Vagina (tissue), 2 donors: ENCODE results near the gene PRDM16. TPM values are rescaled to one million over a fixed set of nuclear protein-coding genes. Genes with fewer than 3 reads are reported as not detected.

ENCODE experiments used
- DNase-seq, 2 donors: peaks; one replicate each; pipeline ENCODE4 v3.0.0-alpha.2; 2017; ENCODE audit errors: extremely low spot score in 2 of 2
- H3K27ac ChIP-seq: fragments of 200-600 bp; sonication (generic); one replicate; pipeline ENCODE4 v1.5.1; 2019
- H3K27me3 ChIP-seq: fragments of 200-600 bp; sonication (generic); one replicate; pipeline ENCODE4 v1.5.1; 2019
- H3K36me3 ChIP-seq, 2 donors: fragments of 200-600 bp; sonication (generic); one replicate each; pipeline ENCODE4 v1.5.1; 2017 to 2019
- H3K4me1 ChIP-seq: fragments of 200-600 bp; sonication (generic); one replicate; pipeline ENCODE4 v1.5.1; 2019
- H3K4me3 ChIP-seq, 2 donors: fragments of 200-600 bp; sonication (generic); 1 replicate in 1 of 2; 2 replicates in 1 of 2; pipeline ENCODE4 v1.5.1; 2016 to 2019
- H3K9me3 ChIP-seq: fragments of 200-600 bp; sonication (generic); one replicate; pipeline ENCODE4 v1.5.1; 2019
- CTCF ChIP-seq, 3 experiments: fragments of 450-650 bp in 2 of 3; fragments of 200-600 bp in 1 of 3; sonication (generic) in 1 of 3; IDR thresholded peaks; one replicate each; pipeline ENCODE4 v1.5.1; 2017 to 2019; ENCODE audit warnings: antibody characterized with exemption in 3 of 3, mild to moderate bottlenecking in 2 of 3, moderate library complexity in 2 of 3
- POLR2A ChIP-seq, 2 donors: fragments of 450-650 bp; IDR thresholded peaks; one replicate each; pipeline ENCODE4 v1.6.1; 2017; ENCODE audit warnings: antibody characterized with exemption in 2 of 2, mild to moderate bottlenecking in 2 of 2, moderate library complexity in 2 of 2
- POLR2AphosphoS5 ChIP-seq, 2 donors: sonication (generic); formaldehyde crosslinking; IDR thresholded peaks; one replicate each; pipeline ENCODE4 v1.9.0; 2017; ENCODE audit warnings: antibody characterized with exemption in 2 of 2, mild to moderate bottlenecking in 2 of 2, low read depth in 1 of 2; ENCODE audit not compliant: insufficient read depth in 1 of 2
- intact Hi-C: fragments of 100-400 bp; cut with DNase I; formaldehyde crosslinking; loops from one replicate; pipeline ENCODE4 v1.15.1; 2023
- total RNA-seq: library from RNA; depleted of rRNA; stranded (reverse); fragments of >200 nt; gene quantifications from one replicate; pipeline ENCODE4 v1.2.3, GENCODE V29; 2016

Gene PRDM16
- total RNA-seq, 1 donor from 2014 or later: 3.9 TPM

GRCh38 chr1:3026581-3027391 lies 42.2 kb upstream of the PRDM16 start:
- DNase-seq: no peak
- TF ChIP-seq CTCF (IDR thresholded peaks at IDR 0.05): no peak
- TF ChIP-seq POLR2A (IDR thresholded peaks at IDR 0.05): no peak
- no peak for TF ChIP-seq POLR2AphosphoS5 (IDR thresholded peaks at IDR 0.05; ENCODE audit: insufficient read depth in 1 of 2, low read depth in 1 of 2)
- Histone ChIP-seq H3K27ac (no peak overlapping the region), H3K27me3 (no peaks in the 10 kb centered on the region), H3K4me1 (no peaks in the 10 kb centered on the region), H3K4me3 (no peak overlapping the region), H3K36me3 (no peaks in the 10 kb centered on the region), H3K9me3 (no peaks in the 10 kb centered on the region)
- intact Hi-C loops: no loop called here

GRCh38 chr1:3027611-3028371 lies 41.2 kb upstream of the PRDM16 start:
- Histone ChIP-seq H3K9me3 (no peaks in the 10 kb centered on the region), H3K27me3 (no peaks in the 10 kb centered on the region), H3K27ac (no peak overlapping the region), H3K4me3 (no peak overlapping the region), H3K4me1 (no peaks in the 10 kb centered on the region), H3K36me3 (no peaks in the 10 kb centered on the region)
- no peak for DNase-seq
- no peak for TF ChIP-seq CTCF (IDR thresholded peaks at IDR 0.05)
- no peak for TF ChIP-seq POLR2A (IDR thresholded peaks at IDR 0.05)
- TF ChIP-seq POLR2AphosphoS5 (IDR thresholded peaks at IDR 0.05; ENCODE audit: insufficient read depth in 1 of 2, low read depth in 1 of 2): no peak
- intact Hi-C loops: no loop called here

- Histone ChIP-seq H3K27ac (no peak overlapping the region), H3K4me1 (no peaks in the 10 kb centered on the region), H3K9me3 (no peaks in the 10 kb centered on the region), H3K4me3 (no peak overlapping the region), H3K27me3 (no peaks in the 10 kb centered on the region), H3K36me3 (no peaks in the 10 kb centered on the region)
- DNase-seq: no peak
- TF ChIP-seq POLR2A (IDR thresholded peaks at IDR 0.05): no peak
- TF ChIP-seq CTCF (IDR thresholded peaks at IDR 0.05): no peak
- no peak for TF ChIP-seq POLR2AphosphoS5 (IDR thresholded peaks at IDR 0.05; ENCODE audit: insufficient read depth in 1 of 2, low read depth in 1 of 2)
- intact Hi-C loops: no loop called here
Observed at GRCh38 chr1:3028531-3029282, 40.3 kb upstream of the PRDM16 start.

- Histone ChIP-seq H3K4me3 (no peak overlapping the region), H3K36me3 (no peaks in the 10 kb centered on the region), H3K27me3 (no peaks in the 10 kb centered on the region), H3K27ac (no peak overlapping the region), H3K9me3 (no peaks in the 10 kb centered on the region), H3K4me1 (no peaks in the 10 kb centered on the region)
- DNase-seq: no peak
- no peak for TF ChIP-seq CTCF (IDR thresholded peaks at IDR 0.05)
- no peak for TF ChIP-seq POLR2A (IDR thresholded peaks at IDR 0.05)
- TF ChIP-seq POLR2AphosphoS5 (IDR thresholded peaks at IDR 0.05; ENCODE audit: insufficient read depth in 1 of 2, low read depth in 1 of 2): no peak
- intact Hi-C loops: no loop called here
Observed at GRCh38 chr1:3029481-3029961, 39.5 kb upstream of the PRDM16 start.
